Measurements from ENCODE around the gene UBE3B.

GRCh38 chr12:109523071-109523470, 45.6 kb downstream of the UBE3B start:
- TF ChIP-seq POLR2A (IDR thresholded peaks at IDR 0.05) (no peak), CTCF (IDR thresholded peaks at IDR 0.05) (no peak)

All from prostate gland (tissue), 2 donors.